GM10248 (cell line): Measurements from ENCODE around the gene CAMK2B.

Experiments used
- CTCF ChIA-PET: fragments of 300-600 bp; sonication (Branson Sonifier 250); formaldehyde crosslinking; extraction: SDS; loops from one replicate; lab custom pipeline; 2021; ENCODE audit warnings: antibody characterized with exemption; lab: Yijun Ruan, JAX
- POLR2A ChIA-PET: fragments of 350-650 bp; sonication (Branson Sonifier 250); formaldehyde crosslinking; extraction: SDS; loops from one replicate; lab custom pipeline; 2020; ENCODE audit warnings: antibody characterized with exemption; lab: Yijun Ruan, JAX
- DNase-seq: peaks from one replicate; pipeline ENCODE4 v3.0.0; 2012; ENCODE audit errors: extremely low spot score
- CTCF ChIP-seq: IDR thresholded peaks from 2 replicates; pipeline ENCODE4 v1.5.1; 2012; ENCODE audit warnings: mild to moderate bottlenecking, low read depth; ENCODE audit errors: extremely low read depth, missing control alignments, control extremely low read depth

CAMK2B gene

DNA sequence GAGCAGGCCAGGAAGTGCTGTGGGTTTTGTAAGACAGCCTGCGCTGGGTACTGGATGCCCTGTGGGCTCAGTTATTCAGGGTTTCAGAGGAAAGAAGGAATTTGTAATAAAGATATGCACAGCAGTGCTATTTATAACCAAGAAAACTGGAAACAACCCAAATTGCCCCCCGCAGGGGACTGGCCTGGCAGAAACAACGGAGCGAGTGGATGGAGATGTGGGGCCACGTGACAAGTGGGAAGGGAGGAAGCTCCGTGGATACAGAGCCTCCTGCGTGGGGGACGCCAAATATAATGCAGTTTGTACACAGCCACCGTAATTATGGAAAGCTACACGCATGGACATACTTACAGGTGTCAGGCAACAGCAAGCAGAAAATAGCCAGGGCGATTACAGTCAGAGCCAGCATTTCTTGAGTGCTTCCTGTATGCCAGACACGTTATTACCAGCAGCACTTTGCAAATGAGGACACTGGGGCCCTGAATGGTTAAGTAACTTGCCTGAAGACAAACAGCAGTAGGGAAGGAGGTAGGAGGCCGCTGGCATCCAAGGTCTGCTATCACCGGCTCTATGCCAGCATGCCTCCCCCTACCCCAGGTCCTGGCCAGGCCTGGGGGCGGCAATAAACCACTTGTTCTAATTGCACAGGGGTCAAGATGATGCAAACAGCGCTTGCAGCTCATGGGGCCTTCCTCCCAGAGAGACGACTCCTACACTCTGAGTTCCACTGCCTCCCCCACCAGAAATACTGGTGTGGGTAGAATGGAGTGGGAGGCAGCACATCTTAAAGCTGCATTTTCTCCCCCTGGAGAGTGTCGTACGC lies 8.7 kb upstream of the CAMK2B start:
- POLR2A ChIA-PET: no interaction called here
- TF ChIP-seq CTCF: no peak
- no peak for DNase-seq
- CTCF ChIA-PET: interaction anchor here (0.9 kb wide), 1 partner anchor 93 kb away, joined by 3 read pairs; no protein-coding TSS in a partner anchor

- DNase-seq: no peak
- ChIA-PET POLR2A (no interaction called here), CTCF (interaction anchor here (0.6 to 1.8 kb wide), 2 partner anchors 16 kb away, joined by 3 to 5 read pairs; no protein-coding TSS in a partner anchor)
- TF ChIP-seq CTCF: no peak
Measured at GRCh38 chr7:44331682-44332081, 6.3 kb upstream of the CAMK2B start.

GRCh38 chr7:44330331-44330730 lies 4.9 kb upstream of the CAMK2B start:
- ChIA-PET POLR2A (interaction anchor here (0.5 kb wide), 1 partner anchor 493 kb away, joined by 3 read pairs; no protein-coding TSS in a partner anchor), CTCF (interaction anchor here (1.5 to 2.3 kb wide), 3 partner anchors 10 to 29 kb away, joined by 3 to 7 read pairs (median 5); no protein-coding TSS in a partner anchor)
- no peak for TF ChIP-seq CTCF
- no peak for DNase-seq

DNA sequence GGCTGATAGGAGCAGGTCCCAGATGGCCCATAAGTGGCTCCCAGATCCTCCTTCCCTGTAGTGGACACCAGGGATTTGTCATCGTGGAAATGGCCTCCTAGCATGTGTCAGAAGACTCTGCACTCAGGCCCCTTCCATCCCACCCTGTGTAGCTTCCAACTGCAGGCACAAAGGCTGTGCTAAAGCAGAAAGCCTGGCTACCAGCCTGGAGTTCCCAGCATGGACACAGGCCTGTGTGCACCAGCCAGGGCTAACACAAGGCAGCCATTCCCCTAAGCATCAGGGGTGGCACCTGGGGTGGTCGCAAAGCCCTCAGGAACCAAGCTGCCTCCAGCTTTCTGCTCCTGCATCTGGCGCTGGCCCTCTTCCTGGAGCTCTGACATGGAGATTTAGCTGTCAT lies 4.5 kb upstream of the CAMK2B start:
- ChIA-PET POLR2A (no interaction called here), CTCF (interaction anchor here (1.5 to 2.3 kb wide), 4 partner anchors 9 to 30 kb away, joined by 3 to 7 read pairs (median 4); no protein-coding TSS in a partner anchor)
- no peak for DNase-seq
- no peak for TF ChIP-seq CTCF

- CTCF ChIA-PET: interaction anchor here (1.5 to 2.3 kb wide), 3 partner anchors 9 to 30 kb away, joined by 3 to 7 read pairs (median 3); no protein-coding TSS in a partner anchor
- TF ChIP-seq CTCF: no peak
- DNase-seq: no peak
- POLR2A ChIA-PET: no interaction called here
Measured at GRCh38 chr7:44329081-44329480, 3.7 kb upstream of the CAMK2B start.

DNA sequence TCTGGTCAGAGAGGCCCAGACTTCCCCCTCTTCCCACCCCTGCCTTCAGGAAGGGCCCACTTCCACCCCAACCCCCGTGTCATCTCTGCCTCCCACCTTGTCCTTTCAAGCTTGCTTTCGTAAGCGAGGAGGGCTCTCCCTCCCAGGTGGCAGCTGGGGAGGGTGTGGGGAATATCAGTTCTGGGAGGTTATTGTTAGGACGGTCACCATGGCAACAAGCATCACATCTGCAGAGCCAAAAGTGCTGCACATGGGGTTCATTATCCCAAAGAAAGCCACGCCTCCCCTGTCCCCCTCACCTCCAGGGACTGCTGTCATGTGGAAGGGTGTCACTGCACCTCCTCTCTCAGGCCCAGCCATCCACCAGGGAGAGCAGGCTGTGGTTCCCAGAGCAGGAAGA lies 2.6 kb upstream of the CAMK2B start:
- no peak for DNase-seq
- CTCF ChIA-PET: interaction anchor here (1.3 kb wide), 1 partner anchor 8 kb away, joined by 3 read pairs; no protein-coding TSS in a partner anchor
- TF ChIP-seq CTCF: no peak
- POLR2A ChIA-PET: no interaction called here
